Left cardiac atrium (tissue), 4 donors: Measurements from ENCODE around the gene NRG2. TPM values are rescaled to one million over a fixed set of nuclear protein-coding genes. Genes with fewer than 3 reads are reported as not detected.

Experiments used
- ATAC-seq, 2 donors: fragments of 200-7000 bp; cut with Tn5 transposase; one replicate each; pipeline ENCODE4 v1.9.1; 2020; ENCODE audit warnings: mild to moderate bottlenecking in 2 of 2, moderate library complexity in 2 of 2
- DNase-seq: peaks from one replicate; pipeline ENCODE4 v3.0.0-alpha.2; 2020
- intact Hi-C, 2 donors: fragments of 100-400 bp; cut with DNase I; formaldehyde crosslinking; loops; one replicate each; pipeline versions ENCODE4 v1.14.1 to v1.15.1; 2022 to 2023
- total RNA-seq, 2 donors: library from RNA; stranded (reverse); fragmentation: NEBNext Ultra II Directional; extraction: Animal tissue kit (Norgen Biotek cat#: 25700); gene quantifications; one replicate each; pipeline ENCODE4 v1.2.1, GENCODE V29; 2021
- donor health status: DM: no; HTN: yes; CAD: no.
- donor health status: DM: no; HTN: yes; CAD: no; lungs with severe emphysema.
- donor health status: DM: yes; HTN: yes; CAD: no.
- donor health status: Dilated cardiomyopathy.

The NRG2 gene
- total RNA-seq, 2 donors from 2014 or later, result 1.1 to 1.3 TPM

- ATAC-seq (no peak), DNase-seq (no peak)
- intact Hi-C loops, result no loop called here
Measured at GRCh38 chr5:139797335-139797734, 245.8 kb downstream of the NRG2 start.

Other genes starting within 250 kb of the NRG2 start
- under 1 TPM; 0.09 to 0.13 TPM for gene PSD2, start 247.5 kb downstream of the NRG2 start, total RNA-seq
- gene PURA, start 70.8 kb upstream of the NRG2 start, total RNA-seq, result 10 to 100 TPM; 27.3 to 27.4 TPM
- 10 to 100 TPM; 12.3 to 14.4 TPM for gene IGIP, start 82.6 kb upstream of the NRG2 start, total RNA-seq
- 10 to 100 TPM; 61.7 to 74.6 TPM for gene CYSTM1, start 131.9 kb upstream of the NRG2 start, total RNA-seq